Brain pericyte (primary cell): ENCODE results near the gene UNC79.

Experiments used
- DNase-seq: peaks from one replicate; pipeline ENCODE4 v3.0.0-alpha.2; 2012; ENCODE audit warnings: low read depth, low spot score

Gene UNC79

DNA sequence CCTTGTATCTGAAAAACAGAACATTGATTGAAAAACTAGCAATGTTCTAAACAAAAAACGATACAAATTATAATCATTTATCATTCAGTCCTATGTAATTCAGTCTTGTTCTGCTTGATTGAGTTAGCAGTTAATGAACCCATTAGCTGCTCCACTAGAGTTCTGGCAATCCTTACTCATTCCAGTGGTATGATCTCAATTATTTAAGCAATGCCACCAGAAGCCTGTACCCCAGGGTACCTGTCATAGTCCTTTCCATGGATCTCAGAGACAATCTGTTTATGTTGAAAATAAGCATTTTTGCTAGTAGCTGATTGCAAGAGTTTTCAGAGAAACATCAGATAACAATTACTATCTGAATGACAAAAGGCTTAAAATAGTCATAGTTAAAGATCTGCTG is 115.9 kb downstream of the UNC79 start:
- DNase-seq = no peak

DNA sequence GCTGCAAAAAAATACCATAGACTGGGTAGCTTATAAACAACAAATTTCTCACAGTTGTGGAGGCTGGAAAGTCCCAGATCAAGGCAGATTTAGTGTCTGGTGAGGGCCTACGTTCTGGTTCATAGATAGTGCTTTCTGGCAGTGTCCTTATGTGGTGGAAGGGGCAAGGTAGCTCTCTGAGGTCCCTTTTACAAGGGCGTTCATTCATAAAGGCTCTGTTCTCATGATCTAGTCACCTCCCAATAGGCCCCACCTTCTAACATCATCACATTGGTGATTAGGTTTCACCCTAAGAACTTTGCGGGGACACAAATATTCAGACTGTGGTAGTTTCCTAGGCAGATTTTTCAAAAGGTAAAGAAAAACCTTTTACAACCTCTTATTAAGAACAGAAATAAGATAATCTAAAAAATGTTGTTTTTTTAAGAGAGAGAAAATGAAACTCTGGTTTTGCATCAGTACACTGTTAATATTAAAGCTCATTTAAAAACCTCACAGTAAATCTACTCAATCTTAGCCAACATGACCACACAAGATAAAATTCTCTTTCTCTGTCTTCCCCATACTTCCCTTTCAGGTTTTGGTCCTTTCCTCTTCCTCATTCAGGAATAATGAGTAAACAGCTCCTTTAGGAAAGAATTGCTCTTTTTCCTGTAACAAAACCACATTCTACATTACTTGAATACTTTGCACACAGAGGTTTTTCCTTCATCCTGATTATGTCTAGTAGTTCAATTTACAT is 117.5 kb downstream of the UNC79 start:
- DNase-seq = no peak

- no peak for DNase-seq
Observed at GRCh38 chr14:93549595-93549994, 118.9 kb downstream of the UNC79 start.

DNA sequence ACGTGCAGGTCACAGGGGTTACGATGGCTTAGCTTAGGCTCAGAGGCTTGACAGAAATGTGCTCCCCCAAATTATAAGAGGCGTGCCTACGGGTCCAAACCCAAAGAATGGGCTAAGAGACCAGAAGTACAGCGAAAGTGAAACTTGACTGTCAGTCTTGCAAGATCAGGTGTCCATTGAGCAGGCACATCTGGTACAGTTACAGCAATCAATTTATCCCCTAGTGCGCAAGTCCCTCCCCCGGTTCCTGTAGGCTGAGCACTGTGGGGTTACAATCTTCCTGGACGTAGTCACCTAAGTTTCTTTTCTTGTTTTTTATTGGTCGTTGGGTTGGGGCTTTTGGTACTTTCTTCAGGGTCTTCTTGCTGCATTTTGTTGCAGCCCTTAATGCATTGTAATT is 134.2 kb downstream of the UNC79 start:
- DNase-seq = no peak

DNA sequence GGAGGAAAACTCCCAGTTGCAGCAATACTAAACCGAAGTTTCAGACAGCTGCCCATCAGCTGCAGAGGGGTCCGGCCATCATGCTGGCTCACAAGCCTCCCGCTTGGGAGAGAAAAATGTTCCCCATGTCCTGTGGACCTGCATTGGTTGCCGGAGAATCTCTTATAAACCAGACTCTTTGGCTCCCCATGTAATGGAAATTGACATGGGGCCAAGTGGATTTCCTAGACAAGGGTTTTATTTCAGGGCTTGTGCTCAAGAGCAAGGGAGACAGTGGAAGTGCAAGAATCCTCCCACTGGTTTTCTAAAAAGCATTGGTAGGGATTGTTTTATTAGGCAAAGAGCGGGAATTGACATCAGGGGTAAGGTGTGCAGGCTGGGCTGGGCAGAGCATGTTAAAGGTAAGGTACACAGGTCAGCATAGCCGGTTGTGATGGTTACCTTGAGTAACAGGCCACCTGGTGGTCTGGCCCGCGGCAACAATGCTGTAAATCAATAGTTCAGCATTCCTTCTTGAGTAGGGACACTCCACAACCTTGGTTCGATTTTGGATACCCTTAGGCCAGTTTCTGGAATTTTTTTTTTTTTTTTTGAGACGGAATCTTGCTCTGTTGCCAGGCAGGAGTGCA is 135.4 kb downstream of the UNC79 start:
- no peak for DNase-seq

DNA sequence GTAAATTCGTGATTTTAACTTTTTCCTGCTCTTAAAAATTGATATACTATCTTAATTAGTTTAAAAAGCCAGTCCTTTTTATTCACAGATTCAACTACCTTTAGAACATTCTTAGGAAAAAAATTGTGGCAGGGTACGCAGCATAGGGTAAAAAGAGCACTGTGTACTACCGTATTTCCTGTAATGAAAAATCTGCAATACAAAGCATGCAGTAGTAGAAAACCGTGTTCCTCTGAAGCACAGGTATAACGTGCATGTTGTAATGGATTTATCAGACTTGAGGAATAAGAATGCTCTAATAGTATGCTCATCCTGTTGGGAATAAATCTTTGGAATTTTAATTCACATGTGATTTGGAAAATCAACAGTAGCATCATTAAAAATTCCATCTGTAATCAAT is 140.5 kb downstream of the UNC79 start:
- no peak for DNase-seq

DNA sequence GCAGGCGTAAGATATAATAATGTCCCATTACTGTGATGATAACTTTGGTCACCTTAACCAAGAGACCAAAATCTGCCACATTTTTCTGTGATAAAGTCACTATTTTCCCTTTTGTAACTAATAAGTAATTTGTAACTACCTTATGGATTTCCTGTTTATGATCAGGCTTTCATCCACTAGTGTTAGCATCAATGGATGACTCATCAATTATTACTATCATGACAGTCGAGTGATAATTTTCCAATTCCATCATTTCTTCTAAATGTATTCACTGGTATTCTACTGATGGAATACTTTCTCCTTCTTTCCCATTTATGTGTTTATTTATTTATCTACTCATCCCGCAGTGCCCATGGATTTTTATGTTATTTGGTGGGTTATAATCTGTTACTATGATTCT is 148.4 kb downstream of the UNC79 start:
- no peak for DNase-seq

- DNase-seq = no peak
Observed at GRCh38 chr14:93582516-93582915, 151.8 kb downstream of the UNC79 start.

- DNase-seq = no peak
Observed at GRCh38 chr14:93587330-93587729, 156.6 kb downstream of the UNC79 start.

GRCh38 chr14:93591506-93591905 is 160.8 kb downstream of the UNC79 start:
- no peak for DNase-seq

GRCh38 chr14:93592786-93593185 is 162.0 kb downstream of the UNC79 start:
- DNase-seq = no peak

- DNase-seq = no peak
Observed at GRCh38 chr14:93606091-93606490, 175.4 kb downstream of the UNC79 start.

DNA sequence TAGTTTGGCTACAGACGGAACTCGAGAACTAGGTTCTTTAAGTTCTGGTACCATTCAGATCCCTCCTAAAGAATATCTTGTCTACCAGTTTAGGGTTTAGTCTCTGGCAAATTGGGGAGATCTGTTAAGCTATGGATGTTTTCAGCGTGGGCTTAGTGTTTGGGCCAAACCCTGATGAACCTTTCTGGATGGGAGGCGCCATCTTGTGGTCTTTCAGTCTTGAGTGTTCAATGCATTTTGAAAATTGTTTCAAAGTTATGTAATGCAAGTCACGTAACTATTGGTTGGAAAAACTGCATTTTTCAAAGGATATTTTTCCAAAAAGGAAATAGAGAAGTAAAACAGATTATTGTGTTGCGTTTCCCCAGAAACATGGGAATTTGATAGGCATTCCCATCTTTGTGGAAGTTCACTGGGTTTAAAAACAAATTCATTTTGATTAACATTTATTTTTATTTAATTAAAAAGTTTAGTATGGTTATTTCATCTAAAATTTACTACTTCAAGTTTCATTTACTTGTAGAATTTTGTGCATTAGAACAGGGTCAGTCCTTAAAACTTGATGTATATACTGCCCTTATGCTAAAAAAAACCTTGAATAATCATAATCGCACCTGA is 188.5 kb downstream of the UNC79 start:
- no peak for DNase-seq

DNA sequence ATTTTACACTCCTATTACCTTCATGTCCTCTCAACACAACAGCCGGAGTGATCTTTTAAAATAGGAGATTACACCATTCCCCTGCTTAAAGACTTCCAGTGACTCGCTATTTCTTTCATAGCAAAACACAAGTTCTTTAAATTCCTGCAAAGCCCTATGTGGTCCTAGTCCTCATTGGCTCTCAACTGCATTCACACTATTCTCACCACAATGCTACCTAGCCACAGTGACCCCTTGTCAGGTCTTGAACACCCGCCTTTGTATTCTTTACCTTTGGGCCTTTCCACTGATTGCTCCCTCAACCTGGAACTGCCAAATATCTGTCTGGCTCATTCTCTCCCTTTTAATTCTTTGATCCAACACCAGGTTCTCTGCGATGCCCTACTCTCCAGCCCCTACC is 197.3 kb downstream of the UNC79 start:
- no peak for DNase-seq

- DNase-seq = no peak
Observed at GRCh38 chr14:93629643-93630042, 198.9 kb downstream of the UNC79 start.

- DNase-seq = no peak
Observed at GRCh38 chr14:93638790-93639189, 208.1 kb downstream of the UNC79 start.

GRCh38 chr14:93643127-93643526 is 212.4 kb downstream of the UNC79 start:
- DNase-seq = no peak

- no peak for DNase-seq
Observed at GRCh38 chr14:93643676-93644075, 212.9 kb downstream of the UNC79 start.

DNA sequence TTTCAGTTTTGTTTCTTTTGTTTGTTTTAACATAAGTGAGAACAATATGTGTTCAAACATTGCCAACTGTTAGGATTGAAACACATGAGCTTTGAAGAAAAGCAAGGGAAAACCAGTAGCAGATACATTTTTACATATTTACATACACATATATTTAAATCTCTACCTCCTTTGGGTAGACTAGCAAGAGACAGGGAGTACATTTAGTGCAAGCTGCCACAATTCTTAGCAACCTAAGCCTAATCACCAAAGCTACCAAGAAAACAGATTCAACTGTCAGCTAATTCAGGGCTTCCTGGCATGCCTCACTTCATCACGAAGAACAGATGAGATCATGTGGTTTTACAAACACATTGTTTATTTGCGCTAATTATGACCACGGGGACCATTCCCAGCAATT is 214.5 kb downstream of the UNC79 start:
- DNase-seq = no peak

- no peak for DNase-seq
Observed at GRCh38 chr14:93648440-93649168, 217.9 kb downstream of the UNC79 start.

DNA sequence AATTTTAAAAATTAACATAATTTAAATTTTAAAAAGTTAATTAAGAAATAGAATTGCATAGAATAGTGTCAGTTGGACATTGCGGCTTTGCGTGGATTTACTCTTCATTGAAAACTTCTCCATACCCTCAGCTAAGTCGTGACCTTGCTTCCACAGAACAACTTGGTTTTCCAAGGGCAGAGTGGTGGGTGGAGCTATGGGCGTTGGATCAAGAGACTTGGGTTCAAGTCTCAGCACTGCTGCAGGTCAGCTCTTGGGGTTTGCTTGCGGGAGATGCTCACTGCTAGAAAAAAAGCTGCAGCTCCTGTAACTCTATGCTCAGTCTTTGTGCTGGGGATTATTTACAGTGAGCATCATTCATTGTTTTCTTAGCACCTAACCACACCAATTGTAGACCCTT is 223.9 kb downstream of the UNC79 start:
- DNase-seq = no peak

DNA sequence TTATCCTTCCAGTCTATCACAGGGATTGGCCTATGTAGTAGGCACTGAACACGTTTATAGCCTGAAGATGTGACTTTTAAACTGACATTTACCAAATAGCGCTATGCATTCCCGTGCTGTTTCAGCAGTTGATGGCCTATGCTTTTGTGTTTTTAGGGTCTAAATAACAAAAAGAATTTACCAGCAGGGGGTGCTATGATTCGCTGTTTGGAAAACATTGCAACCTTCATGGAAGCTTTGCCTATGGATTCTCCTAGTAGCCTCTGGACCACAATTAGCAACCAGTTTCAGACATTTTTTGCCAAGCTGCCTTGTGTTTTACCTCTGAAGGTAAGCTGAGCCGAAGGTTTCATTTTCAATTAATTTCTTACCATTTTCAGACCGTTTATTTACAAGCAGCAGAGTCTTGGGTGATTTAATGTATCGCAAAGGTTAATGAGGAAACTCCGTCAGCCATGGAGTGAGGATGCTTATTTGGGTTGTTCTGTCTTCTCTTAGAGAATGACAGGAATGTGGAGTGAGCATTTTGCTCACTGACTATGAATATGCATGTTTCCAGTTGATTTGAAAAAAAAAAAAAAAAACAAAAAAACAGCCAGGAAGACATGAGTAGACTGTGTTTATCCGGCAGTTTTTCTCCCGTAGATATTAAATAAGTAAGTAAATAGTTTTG is 224.5 kb downstream of the UNC79 start:
- DNase-seq = no peak
